ENCODE data around the gene SKAP1. TPM values are rescaled to one million over a fixed set of nuclear protein-coding genes. Genes with fewer than 3 reads are reported as not detected.
A peak's percentile ranks its signal among the peaks of the same experiment; 100 is the strongest.

Gene SKAP1
- total and polyA plus RNA-seq, 2 of the 13 experiments (the other 11 are each of a cell fraction or from before 2014, with no cell fraction given), result 0.21 TPM; not detected in 1

DNA sequence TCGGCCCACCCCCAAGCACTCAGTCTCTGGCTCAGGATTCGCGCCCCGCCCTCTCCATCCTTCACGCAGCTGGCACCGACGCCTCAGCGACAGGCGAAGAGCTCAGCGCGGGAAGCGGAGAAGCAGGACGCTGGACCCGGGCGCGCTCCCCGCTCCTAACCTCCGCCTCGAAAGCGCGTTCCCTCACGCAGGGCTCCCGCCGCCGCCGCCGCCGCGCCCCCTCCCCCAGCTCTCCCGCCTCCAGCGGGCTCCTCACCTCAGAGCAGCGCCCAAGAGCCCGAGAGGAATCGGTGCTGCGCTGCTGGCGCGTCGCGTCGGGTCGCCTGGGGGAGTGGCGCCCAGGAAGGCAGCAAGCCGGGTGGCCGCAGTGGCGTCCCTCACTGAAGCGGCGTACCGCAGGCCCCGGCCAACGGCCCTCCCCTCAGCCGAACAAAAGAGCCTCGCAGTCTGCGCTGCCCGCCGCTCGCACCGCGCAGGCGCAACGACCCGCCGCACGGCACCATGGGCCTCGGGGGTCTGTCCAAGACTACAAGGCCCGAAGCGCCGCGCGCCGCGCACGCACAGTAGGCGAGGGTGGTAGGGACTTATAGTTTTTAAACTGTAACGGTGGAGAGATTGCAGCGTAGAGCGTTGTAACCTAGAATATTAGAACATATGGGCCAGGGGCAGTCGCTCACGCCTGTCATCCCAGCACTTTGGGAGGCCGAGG, 328.8 kb downstream of the SKAP1 start, which contains the start of gene CBX1 (continued):
- TF ChIP-seq RARG (CRISPR knock-in tag; IDR thresholded peaks at IDR 0.05; ENCODE audit: low read depth) (no peak), ZNF878 (CRISPR knock-in tag; IDR thresholded peaks at IDR 0.05) (peak; percentile 51; the same call in 1 of the 2 replicates), SP4 (CRISPR knock-in tag; IDR thresholded peaks at IDR 0.05) (peak; percentile 37; the same call in 1 of the 2 replicates), RFXANK (CRISPR knock-in tag; IDR thresholded peaks at IDR 0.05) (no peak), POLR2AphosphoS5 (IDR thresholded peaks at IDR 0.05; ENCODE audit: low read depth, low read length) (peak; percentile 74), SNAPC2 (CRISPR knock-in tag; IDR thresholded peaks at IDR 0.05) (peak; percentile 82; the same call in 1 of the 2 replicates), ONECUT2 (CRISPR knock-in tag; IDR thresholded peaks at IDR 0.05) (no peak; the same call in 1 of the 2 replicates), ZKSCAN1 (IDR thresholded peaks at IDR 0.05; ENCODE audit: low read length) (peak; percentile 83; the same call in 1 of the 2 replicates), GLI4 (CRISPR knock-in tag; IDR thresholded peaks at IDR 0.05; ENCODE audit: borderline replicate concordance) (peak; percentile 86), MZF1 (CRISPR knock-in tag; IDR thresholded peaks at IDR 0.05; ENCODE audit: borderline replicate concordance) (no peak), ELF4 (CRISPR knock-in tag; IDR thresholded peaks at IDR 0.05; ENCODE audit: borderline replicate concordance) (no peak), PHF8 (CRISPR knock-in tag; IDR thresholded peaks at IDR 0.05) (peak; percentile 98), ZNF274 (CRISPR knock-in tag; IDR thresholded peaks at IDR 0.05) (peak; percentile 39), SSRP1 (CRISPR knock-in tag; IDR thresholded peaks at IDR 0.05) (peak; percentile 29; the same call in 1 of the 2 replicates), KAT7 (CRISPR knock-in tag; IDR thresholded peaks at IDR 0.05; ENCODE audit: borderline replicate concordance) (peak; percentile 82; the same call in 1 of the 2 replicates), ZNF292 (CRISPR knock-in tag; IDR thresholded peaks at IDR 0.05; ENCODE audit: borderline replicate concordance, low read depth) (no peak), ZNF30 (CRISPR knock-in tag; IDR thresholded peaks at IDR 0.05) (no peak)
- TF ChIP-seq, protein P1, sequence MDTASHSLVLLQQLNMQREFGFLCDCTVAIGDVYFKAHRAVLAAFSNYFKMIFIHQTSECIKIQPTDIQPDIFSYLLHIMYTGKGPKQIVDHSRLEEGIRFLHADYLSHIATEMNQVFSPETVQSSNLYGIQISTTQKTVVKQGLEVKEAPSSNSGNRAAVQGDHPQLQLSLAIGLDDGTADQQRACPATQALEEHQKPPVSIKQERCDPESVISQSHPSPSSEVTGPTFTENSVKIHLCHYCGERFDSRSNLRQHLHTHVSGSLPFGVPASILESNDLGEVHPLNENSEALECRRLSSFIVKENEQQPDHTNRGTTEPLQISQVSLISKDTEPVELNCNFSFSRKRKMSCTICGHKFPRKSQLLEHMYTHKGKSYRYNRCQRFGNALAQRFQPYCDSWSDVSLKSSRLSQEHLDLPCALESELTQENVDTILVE (CRISPR knock-in tag; IDR thresholded peaks at IDR 0.05), result peak; percentile 94
- TF ChIP-seq, protein P2, sequence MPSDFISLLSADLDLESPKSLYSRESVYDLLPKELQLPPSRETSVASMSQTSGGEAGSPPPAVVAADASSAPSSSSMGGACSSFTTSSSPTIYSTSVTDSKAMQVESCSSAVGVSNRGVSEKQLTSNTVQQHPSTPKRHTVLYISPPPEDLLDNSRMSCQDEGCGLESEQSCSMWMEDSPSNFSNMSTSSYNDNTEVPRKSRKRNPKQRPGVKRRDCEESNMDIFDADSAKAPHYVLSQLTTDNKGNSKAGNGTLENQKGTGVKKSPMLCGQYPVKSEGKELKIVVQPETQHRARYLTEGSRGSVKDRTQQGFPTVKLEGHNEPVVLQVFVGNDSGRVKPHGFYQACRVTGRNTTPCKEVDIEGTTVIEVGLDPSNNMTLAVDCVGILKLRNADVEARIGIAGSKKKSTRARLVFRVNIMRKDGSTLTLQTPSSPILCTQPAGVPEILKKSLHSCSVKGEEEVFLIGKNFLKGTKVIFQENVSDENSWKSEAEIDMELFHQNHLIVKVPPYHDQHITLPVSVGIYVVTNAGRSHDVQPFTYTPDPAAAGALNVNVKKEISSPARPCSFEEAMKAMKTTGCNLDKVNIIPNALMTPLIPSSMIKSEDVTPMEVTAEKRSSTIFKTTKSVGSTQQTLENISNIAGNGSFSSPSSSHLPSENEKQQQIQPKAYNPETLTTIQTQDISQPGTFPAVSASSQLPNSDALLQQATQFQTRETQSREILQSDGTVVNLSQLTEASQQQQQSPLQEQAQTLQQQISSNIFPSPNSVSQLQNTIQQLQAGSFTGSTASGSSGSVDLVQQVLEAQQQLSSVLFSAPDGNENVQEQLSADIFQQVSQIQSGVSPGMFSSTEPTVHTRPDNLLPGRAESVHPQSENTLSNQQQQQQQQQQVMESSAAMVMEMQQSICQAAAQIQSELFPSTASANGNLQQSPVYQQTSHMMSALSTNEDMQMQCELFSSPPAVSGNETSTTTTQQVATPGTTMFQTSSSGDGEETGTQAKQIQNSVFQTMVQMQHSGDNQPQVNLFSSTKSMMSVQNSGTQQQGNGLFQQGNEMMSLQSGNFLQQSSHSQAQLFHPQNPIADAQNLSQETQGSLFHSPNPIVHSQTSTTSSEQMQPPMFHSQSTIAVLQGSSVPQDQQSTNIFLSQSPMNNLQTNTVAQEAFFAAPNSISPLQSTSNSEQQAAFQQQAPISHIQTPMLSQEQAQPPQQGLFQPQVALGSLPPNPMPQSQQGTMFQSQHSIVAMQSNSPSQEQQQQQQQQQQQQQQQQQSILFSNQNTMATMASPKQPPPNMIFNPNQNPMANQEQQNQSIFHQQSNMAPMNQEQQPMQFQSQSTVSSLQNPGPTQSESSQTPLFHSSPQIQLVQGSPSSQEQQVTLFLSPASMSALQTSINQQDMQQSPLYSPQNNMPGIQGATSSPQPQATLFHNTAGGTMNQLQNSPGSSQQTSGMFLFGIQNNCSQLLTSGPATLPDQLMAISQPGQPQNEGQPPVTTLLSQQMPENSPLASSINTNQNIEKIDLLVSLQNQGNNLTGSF (CRISPR knock-in tag; IDR thresholded peaks at IDR 0.05), result no peak; the same call in none of the 2 replicates
- TF ChIP-seq, protein P3, sequence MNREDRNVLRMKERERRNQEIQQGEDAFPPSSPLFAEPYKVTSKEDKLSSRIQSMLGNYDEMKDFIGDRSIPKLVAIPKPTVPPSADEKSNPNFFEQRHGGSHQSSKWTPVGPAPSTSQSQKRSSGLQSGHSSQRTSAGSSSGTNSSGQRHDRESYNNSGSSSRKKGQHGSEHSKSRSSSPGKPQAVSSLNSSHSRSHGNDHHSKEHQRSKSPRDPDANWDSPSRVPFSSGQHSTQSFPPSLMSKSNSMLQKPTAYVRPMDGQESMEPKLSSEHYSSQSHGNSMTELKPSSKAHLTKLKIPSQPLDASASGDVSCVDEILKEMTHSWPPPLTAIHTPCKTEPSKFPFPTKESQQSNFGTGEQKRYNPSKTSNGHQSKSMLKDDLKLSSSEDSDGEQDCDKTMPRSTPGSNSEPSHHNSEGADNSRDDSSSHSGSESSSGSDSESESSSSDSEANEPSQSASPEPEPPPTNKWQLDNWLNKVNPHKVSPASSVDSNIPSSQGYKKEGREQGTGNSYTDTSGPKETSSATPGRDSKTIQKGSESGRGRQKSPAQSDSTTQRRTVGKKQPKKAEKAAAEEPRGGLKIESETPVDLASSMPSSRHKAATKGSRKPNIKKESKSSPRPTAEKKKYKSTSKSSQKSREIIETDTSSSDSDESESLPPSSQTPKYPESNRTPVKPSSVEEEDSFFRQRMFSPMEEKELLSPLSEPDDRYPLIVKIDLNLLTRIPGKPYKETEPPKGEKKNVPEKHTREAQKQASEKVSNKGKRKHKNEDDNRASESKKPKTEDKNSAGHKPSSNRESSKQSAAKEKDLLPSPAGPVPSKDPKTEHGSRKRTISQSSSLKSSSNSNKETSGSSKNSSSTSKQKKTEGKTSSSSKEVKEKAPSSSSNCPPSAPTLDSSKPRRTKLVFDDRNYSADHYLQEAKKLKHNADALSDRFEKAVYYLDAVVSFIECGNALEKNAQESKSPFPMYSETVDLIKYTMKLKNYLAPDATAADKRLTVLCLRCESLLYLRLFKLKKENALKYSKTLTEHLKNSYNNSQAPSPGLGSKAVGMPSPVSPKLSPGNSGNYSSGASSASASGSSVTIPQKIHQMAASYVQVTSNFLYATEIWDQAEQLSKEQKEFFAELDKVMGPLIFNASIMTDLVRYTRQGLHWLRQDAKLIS (CRISPR knock-in tag; IDR thresholded peaks at IDR 0.05), result no peak

Measured in HepG2 (cell line).